ENCODE measurements around the gene CCDC85C.

The CCDC85C gene

GRCh38 chr14:99452968-99453367 lies 151.0 kb downstream of the CCDC85C start:
- Histone ChIP-seq H2AFZ (ENCODE audit: low read depth, low read length) (no peak overlapping the region), H3K36me3 (replicated peaks; ENCODE audit: low read depth, low read length) (peaks cover 25% of the 10 kb centered on the region), H3K79me2 (ENCODE audit: low read length) (no peaks in the 10 kb centered on the region), H3K4me3 (ENCODE audit: low read length) (no peak overlapping the region), H3K9me3 (ENCODE audit: insufficient read depth, low read length) (no peaks in the 10 kb centered on the region), H3K27ac (ENCODE audit: low read length) (no peak overlapping the region), H3K9ac (ENCODE audit: low read length) (no peak overlapping the region), H3K4me1 (ENCODE audit: low read length) (no peaks in the 10 kb centered on the region), H3K4me2 (ENCODE audit: low read length) (no peak overlapping the region), H3K27me3 (ENCODE audit: low read depth, low read length) (no peaks in the 10 kb centered on the region), H4K20me1 (ENCODE audit: insufficient read depth, low read length) (peaks cover 3% of the 10 kb centered on the region; the same call in 1 of the 2 replicates)
- TF ChIP-seq EZH2phosphoT487 (IDR thresholded peaks at IDR 0.05; ENCODE audit: low read depth): no peak
- no peak for TF ChIP-seq CTCF (IDR thresholded peaks at IDR 0.05; ENCODE audit: low read depth, low read length)

- H3K79me2 ChIP-seq (ENCODE audit: low read length): no peaks in the 10 kb centered on the region
- H3K9ac ChIP-seq (ENCODE audit: low read length): no peak overlapping the region
- H3K27ac ChIP-seq (ENCODE audit: low read length): no peak overlapping the region
- H3K27me3 ChIP-seq (ENCODE audit: low read depth, low read length): no peaks in the 10 kb centered on the region
- no peak overlapping the region for H2AFZ ChIP-seq (ENCODE audit: low read depth, low read length)
- H3K4me3 ChIP-seq (ENCODE audit: low read length): no peak overlapping the region
- H3K36me3 ChIP-seq (replicated peaks; ENCODE audit: low read depth, low read length): peaks cover 23% of the 10 kb centered on the region
- H3K4me1 ChIP-seq (ENCODE audit: low read length): no peaks in the 10 kb centered on the region
- TF ChIP-seq EZH2phosphoT487 (IDR thresholded peaks at IDR 0.05; ENCODE audit: low read depth) (no peak), CTCF (IDR thresholded peaks at IDR 0.05; ENCODE audit: low read depth, low read length) (no peak)
- H3K4me2 ChIP-seq (ENCODE audit: low read length): no peak overlapping the region
- peaks cover 3% of the 10 kb centered on the region; the same call in 1 of the 2 replicates for H4K20me1 ChIP-seq (ENCODE audit: insufficient read depth, low read length)
- H3K9me3 ChIP-seq (ENCODE audit: insufficient read depth, low read length): no peaks in the 10 kb centered on the region
Observed at GRCh38 chr14:99451234-99451633, 152.8 kb downstream of the CCDC85C start.

GRCh38 chr14:99450266-99450665 lies 153.7 kb downstream of the CCDC85C start:
- peaks cover 3% of the 10 kb centered on the region; the same call in 1 of the 2 replicates for H4K20me1 ChIP-seq (ENCODE audit: insufficient read depth, low read length)
- H3K79me2 ChIP-seq (ENCODE audit: low read length): no peaks in the 10 kb centered on the region
- H3K4me1 ChIP-seq (ENCODE audit: low read length): no peaks in the 10 kb centered on the region
- no peaks in the 10 kb centered on the region for H3K9me3 ChIP-seq (ENCODE audit: insufficient read depth, low read length)
- H3K9ac ChIP-seq (ENCODE audit: low read length): no peak overlapping the region
- no peak overlapping the region for H3K4me3 ChIP-seq (ENCODE audit: low read length)
- no peaks in the 10 kb centered on the region for H3K27me3 ChIP-seq (ENCODE audit: low read depth, low read length)
- H2AFZ ChIP-seq (ENCODE audit: low read depth, low read length): no peak overlapping the region
- peaks cover 18% of the 10 kb centered on the region for H3K36me3 ChIP-seq (replicated peaks; ENCODE audit: low read depth, low read length)
- H3K4me2 ChIP-seq (ENCODE audit: low read length): no peak overlapping the region
- TF ChIP-seq EZH2phosphoT487 (IDR thresholded peaks at IDR 0.05; ENCODE audit: low read depth) (no peak), CTCF (IDR thresholded peaks at IDR 0.05; ENCODE audit: low read depth, low read length) (no peak)
- no peak overlapping the region for H3K27ac ChIP-seq (ENCODE audit: low read length)
